ENCODE data around the gene WEE2. TPM values are rescaled to one million over a fixed set of nuclear protein-coding genes. Genes with fewer than 3 reads are reported as not detected.

WEE2 gene
- total and polyA plus RNA-seq, 8 donors, result 0.23 to 0.64 (median 0.44) TPM; not detected in 2

GRCh38 chr7:141665208-141666035 lies 42.7 kb upstream of the WEE2 start:
- no peak for DNase-seq
- Histone ChIP-seq H3K36me3 (peaks cover 0 to 56% of the 10 kb centered on the region in 2 donors), H3K9me3 (no peaks in the 10 kb centered on the region), H3K27me3 (no peaks in the 10 kb centered on the region), H3K27ac (no peak overlapping the region), H3K4me1 (peaks cover 0 to 30% of the 10 kb centered on the region in 2 donors), H3K4me3 (no peak overlapping the region)
- no peak for TF ChIP-seq CTCF (IDR thresholded peaks at IDR 0.05)
- no peak for ATAC-seq
- intact Hi-C loops (cut with DNase I), result no loop called here

GRCh38 chr7:141666071-141666470 lies 42.1 kb upstream of the WEE2 start:
- Histone ChIP-seq H3K9me3 (no peaks in the 10 kb centered on the region), H3K4me3 (no peak overlapping the region), H3K27ac (no peak overlapping the region), H3K27me3 (no peaks in the 10 kb centered on the region), H3K4me1 (peaks cover 0 to 23% of the 10 kb centered on the region in 2 donors), H3K36me3 (peaks cover 0 to 56% of the 10 kb centered on the region in 2 donors)
- intact Hi-C loops (cut with DNase I), result no loop called here
- no peak for TF ChIP-seq CTCF (IDR thresholded peaks at IDR 0.05)
- no peak for DNase-seq
- ATAC-seq, result no peak

GRCh38 chr7:141668853-141669252 lies 39.3 kb upstream of the WEE2 start:
- intact Hi-C loops (cut with DNase I), result no loop called here
- DNase-seq, result no peak
- Histone ChIP-seq H3K4me3 (no peak overlapping the region), H3K36me3 (peaks cover 0 to 31% of the 10 kb centered on the region in 2 donors), H3K9me3 (no peaks in the 10 kb centered on the region), H3K27me3 (no peaks in the 10 kb centered on the region), H3K27ac (no peak overlapping the region), H3K4me1 (peaks cover 0 to 24% of the 10 kb centered on the region in 2 donors)
- no peak for ATAC-seq
- no peak for TF ChIP-seq CTCF (IDR thresholded peaks at IDR 0.05)

- peaks cover 0 to 6% of the 10 kb centered on the region in 2 donors for H3K36me3 ChIP-seq
- H3K4me1 ChIP-seq, result peaks cover 0 to 32% of the 10 kb centered on the region in 2 donors
- H3K4me3 ChIP-seq, result no peak overlapping the region
- intact Hi-C loops (cut with DNase I), result no loop called here
- TF ChIP-seq CTCF (IDR thresholded peaks at IDR 0.05), result no peak
- H3K27ac ChIP-seq, result peak overlapping the region in 1 of 2 donors; percentile 64
- DNase-seq (no peak), ATAC-seq (peak; percentile 43)
- H3K9me3 ChIP-seq, result no peaks in the 10 kb centered on the region
- no peaks in the 10 kb centered on the region for H3K27me3 ChIP-seq
These were observed 36.3 kb upstream of the WEE2 start for GRCh38 chr7:141671705-141672496.

- Histone ChIP-seq H3K9me3 (no peaks in the 10 kb centered on the region), H3K27me3 (no peaks in the 10 kb centered on the region), H3K36me3 (peaks cover 0 to 6% of the 10 kb centered on the region in 2 donors), H3K4me3 (no peak overlapping the region), H3K27ac (peak overlapping the region; percentile 51 to 55), H3K4me1 (peaks cover 0 to 32% of the 10 kb centered on the region in 2 donors)
- no peak for ATAC-seq
- intact Hi-C loops (cut with DNase I), result no loop called here
- no peak for DNase-seq
- TF ChIP-seq CTCF (IDR thresholded peaks at IDR 0.05), result no peak
These were observed 34.8 kb upstream of the WEE2 start for GRCh38 chr7:141673346-141673745.

Data from left lung (tissue), 10 donors.